Measurements from ENCODE around the gene CCDC182.

Gene CCDC182

DNA sequence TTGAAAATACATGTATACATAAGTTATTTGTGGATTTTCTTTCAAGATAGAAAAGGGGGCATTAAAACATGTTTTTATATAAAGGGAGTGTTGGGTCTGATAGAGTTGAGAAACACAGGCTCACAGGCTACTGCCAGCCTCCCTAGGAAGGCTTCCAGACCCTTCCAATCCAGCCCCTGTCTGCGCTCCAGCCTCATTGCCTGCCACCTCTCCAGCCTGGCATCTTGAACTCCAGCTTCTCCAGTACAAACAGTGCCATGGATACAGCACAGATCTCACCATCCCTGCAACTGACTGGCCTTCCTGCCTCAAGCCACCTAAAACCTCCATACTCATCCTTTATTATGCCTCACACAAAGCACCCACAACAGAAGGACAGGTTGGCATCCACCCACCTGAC lies 40.7 kb downstream of the CCDC182 start:
- FAIRE-seq = no peak

GRCh38 chr17:57703273-57703672 lies 41.8 kb downstream of the CCDC182 start:
- DNase-seq (ENCODE audit: extremely low spot score, insufficient read length, low read depth) = no peak
- FAIRE-seq = no peak

More for the DNA sequence above, 40.7 kb downstream of the CCDC182 start:
- no peak for DNase-seq (ENCODE audit: extremely low spot score, insufficient read length, low read depth)

DNA sequence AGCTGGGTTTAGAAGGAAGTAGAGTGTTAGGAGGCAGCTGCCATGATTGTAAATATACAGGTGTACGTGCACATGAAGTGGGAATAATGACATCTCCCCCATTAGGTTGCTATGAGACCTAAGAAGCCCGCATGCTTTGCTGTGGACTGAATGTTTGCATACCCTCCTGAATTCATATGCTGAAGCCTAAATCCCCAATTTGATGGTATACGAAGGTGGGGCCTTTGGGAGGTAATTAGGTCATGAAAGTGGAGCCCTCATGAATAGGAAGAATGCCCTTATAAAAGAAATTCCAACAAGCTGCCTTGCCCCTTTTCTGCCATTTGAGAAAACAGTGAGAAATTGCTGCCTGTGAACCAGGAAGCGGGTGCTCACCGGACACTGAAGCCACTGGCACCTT lies 44.0 kb downstream of the CCDC182 start:
- DNase-seq (ENCODE audit: extremely low spot score, insufficient read length, low read depth) (no peak), FAIRE-seq (no peak)

GRCh38 chr17:57699751-57700219 lies 45.3 kb downstream of the CCDC182 start:
- no peak for FAIRE-seq
- no peak for DNase-seq (ENCODE audit: extremely low spot score, insufficient read length, low read depth)

DNA sequence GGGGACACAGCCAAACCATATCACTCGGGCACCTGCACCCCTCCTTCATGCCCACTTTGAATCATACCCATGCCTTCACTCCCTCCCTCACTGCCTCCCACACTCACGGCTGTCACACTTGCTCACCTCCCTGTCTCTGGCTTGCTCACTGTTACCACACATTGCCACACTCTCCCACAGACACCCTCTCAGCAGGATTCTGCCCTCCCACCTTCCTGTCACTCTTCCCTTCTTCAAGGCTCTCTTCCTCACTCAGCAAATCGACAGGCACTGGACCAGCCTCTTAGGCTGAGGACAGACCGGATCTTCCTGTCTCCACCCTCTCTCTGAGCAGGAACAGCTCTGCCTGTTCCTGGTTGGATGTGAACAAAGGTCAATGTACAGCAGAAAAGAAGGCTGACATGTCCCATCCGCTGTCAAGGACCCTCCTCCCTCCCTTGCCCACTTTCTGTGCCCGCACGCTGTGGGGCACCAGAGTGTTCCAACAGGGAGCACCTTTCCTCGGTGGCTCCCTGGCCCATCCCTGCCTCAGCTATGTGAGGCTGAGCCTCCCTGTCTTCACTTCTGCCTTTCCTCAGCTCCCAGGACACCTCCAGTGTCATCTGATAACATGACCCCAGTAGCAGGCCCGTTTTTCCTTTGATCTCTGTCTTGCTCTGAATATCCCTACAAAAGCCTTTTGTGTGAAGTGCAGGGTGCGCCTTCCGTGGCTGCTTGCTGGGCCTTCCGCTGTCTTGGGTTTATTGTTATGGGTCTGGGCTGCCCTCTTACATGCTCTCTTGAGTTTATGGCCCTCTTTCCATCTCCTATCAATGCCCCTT lies 47.0 kb downstream of the CCDC182 start:
- FAIRE-seq = no peak
- no peak for DNase-seq (ENCODE audit: extremely low spot score, insufficient read length, low read depth)

DNA sequence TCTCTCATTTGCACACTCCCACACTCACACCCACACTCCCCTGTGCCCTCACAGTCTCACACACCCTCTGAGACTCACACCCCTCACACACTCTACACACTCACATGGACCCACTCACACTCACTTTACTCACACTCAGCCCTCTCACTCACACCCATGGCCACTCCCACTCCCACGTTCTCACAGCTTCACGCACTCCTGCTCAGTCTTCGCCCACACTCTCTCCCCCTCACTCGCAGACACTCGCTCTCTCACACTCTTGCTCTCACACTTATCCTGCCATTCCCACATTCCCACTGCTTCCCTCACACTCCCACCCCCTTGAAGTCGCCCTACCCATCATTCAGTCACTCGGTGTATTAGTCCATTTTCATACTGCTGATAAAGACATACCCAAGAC lies 47.9 kb downstream of the CCDC182 start:
- FAIRE-seq (no peak), DNase-seq (ENCODE audit: extremely low spot score, insufficient read length, low read depth) (no peak)

DNA sequence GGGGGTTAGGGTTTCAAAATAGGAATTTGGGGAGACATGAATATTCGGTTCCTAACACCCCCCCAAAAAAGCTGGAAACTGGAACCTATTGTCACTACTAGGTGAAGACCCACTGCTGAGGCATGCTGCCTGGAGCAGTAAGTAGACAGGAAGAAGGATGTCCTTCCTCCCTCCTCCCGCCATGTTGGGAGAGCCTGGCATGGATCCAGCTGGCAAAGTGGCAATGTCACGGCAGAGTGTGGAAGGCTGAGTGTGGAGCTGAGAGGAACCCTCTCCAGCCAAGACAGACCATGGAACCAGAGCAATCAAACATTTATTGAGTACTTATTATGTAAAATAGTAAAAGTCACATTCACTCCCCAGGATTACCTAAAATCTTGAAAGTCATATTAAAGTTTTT lies 49.0 kb downstream of the CCDC182 start:
- FAIRE-seq = no peak
- no peak for DNase-seq (ENCODE audit: extremely low spot score, insufficient read length, low read depth)

Data from GM18507 (cell line).